Chondrocyte (in vitro differentiated cells): ENCODE data around the gene CACHD1. TPM values are rescaled to one million over a fixed set of nuclear protein-coding genes. Genes with fewer than 3 reads are reported as not detected.

Source experiments
- DNase-seq: peaks from one replicate; pipeline ENCODE4 v3.0.0; 2021; ENCODE audit warnings: mixed read lengths, low spot score
- H3K27ac Mint-ChIP-seq: one replicate; pipeline ENCODE4 v1.8.0; 2021; ENCODE audit warnings: mild to moderate bottlenecking, moderate library complexity, mixed read lengths; ENCODE audit not compliant: unreplicated experiment
- H3K27me3 Mint-ChIP-seq: 2 replicates; pipeline ENCODE4 v1.8.0; 2021; ENCODE audit warnings: low read depth, mixed read lengths
- H3K36me3 Mint-ChIP-seq: 2 replicates; pipeline ENCODE4 v1.8.0; 2021; ENCODE audit warnings: low read depth, mixed read lengths
- H3K4me1 Mint-ChIP-seq: 2 replicates; pipeline ENCODE4 v1.8.0; 2021; ENCODE audit warnings: low read depth, mild to moderate bottlenecking, mixed read lengths
- H3K4me3 Mint-ChIP-seq: one replicate; pipeline ENCODE4 v1.8.0; 2021; ENCODE audit warnings: mild to moderate bottlenecking, moderate library complexity, mixed read lengths; ENCODE audit not compliant: unreplicated experiment
- H3K9me3 Mint-ChIP-seq: 2 replicates; pipeline ENCODE4 v1.8.0; 2021; ENCODE audit warnings: low read depth, mixed read lengths
- long read RNA-seq: library from polyadenylated mRNA; stranded (forward); transcript quantifications from one replicate; pipeline ENCODE4 v2.0.0, GENCODE V29; 2021
- total RNA-seq: library from RNA; stranded (reverse); gene quantifications from 3 replicates; pipeline ENCODE4 v1.2.1, GENCODE V29; 2021
- TF ChIP-seq, protein P1 (sequence below): fragments of 200-600 bp; sonication (generic); IDR thresholded peaks from 2 replicates; pipeline ENCODE4 v1.5.0; 2021; ENCODE audit warnings: antibody characterized with exemption, mild to moderate bottlenecking, moderate library complexity

Gene CACHD1
- 10.4 to 13.7 TPM (median 10.5 TPM) in 3 replicates for total RNA-seq
- long read RNA-seq, full-length matches to known transcripts = 13 of 17 reads
- long read RNA-seq, partial matches to known transcripts = 2 of 17 reads
- long read RNA-seq, other reads (novel, unspliced or antisense) = 2 of 17 reads

DNA sequence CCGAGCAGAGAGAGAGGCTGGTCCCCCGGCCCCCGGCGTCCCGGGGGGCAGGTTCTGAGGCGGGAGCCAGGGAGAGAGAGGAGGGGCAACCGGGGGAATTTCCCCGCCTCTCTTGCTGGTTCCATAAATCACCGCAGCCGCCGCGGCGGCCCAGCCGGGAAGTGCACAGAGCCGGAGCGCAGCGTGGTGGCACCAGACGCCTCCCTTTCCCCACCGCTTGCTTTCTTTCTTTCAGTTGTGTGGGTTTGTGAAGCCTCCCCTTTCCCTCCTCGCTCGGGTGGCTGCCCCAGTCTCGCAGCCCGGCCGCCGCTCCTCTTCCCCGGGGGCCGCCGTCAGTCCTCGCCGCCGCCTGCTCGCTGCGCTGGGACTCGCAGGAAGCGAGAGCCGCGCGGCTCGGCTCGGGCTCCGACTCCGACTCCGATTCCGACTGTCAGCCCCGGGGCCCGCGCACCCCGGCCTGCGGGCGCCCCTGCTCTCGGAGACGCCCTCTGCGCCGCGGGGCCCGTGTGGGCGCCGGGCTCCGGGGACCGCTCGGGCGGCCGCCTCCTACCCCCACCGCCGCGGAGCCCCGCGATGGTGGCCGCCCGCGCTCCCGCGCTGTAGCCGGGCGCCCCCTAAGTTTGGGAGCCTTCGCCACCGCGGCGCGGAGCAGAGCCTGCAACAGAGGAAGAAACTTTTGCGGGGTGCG is at the start of gene CACHD1:
Gene CACHD1 (plus strand): TSS at position 153 of the 688 bp plus-strand sequence. CDS start 616 bp downstream, outside the sequence.
- Mint-ChIP-seq H3K4me3 (peak within 1 kb of the TSS; percentile 83), H3K9me3 (no peaks in the 10 kb centered on the region), H3K36me3 (no peaks in the 10 kb centered on the region), H3K27me3 (peaks cover 8% of the 10 kb centered on the region), H3K27ac (peak within 1 kb of the TSS; percentile 92), H3K4me1 (peaks cover 39% of the 10 kb centered on the region)
- TF ChIP-seq, protein P1, sequence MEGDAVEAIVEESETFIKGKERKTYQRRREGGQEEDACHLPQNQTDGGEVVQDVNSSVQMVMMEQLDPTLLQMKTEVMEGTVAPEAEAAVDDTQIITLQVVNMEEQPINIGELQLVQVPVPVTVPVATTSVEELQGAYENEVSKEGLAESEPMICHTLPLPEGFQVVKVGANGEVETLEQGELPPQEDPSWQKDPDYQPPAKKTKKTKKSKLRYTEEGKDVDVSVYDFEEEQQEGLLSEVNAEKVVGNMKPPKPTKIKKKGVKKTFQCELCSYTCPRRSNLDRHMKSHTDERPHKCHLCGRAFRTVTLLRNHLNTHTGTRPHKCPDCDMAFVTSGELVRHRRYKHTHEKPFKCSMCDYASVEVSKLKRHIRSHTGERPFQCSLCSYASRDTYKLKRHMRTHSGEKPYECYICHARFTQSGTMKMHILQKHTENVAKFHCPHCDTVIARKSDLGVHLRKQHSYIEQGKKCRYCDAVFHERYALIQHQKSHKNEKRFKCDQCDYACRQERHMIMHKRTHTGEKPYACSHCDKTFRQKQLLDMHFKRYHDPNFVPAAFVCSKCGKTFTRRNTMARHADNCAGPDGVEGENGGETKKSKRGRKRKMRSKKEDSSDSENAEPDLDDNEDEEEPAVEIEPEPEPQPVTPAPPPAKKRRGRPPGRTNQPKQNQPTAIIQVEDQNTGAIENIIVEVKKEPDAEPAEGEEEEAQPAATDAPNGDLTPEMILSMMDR = peak; percentile 78
- peak; percentile 91 for DNase-seq

DNA sequence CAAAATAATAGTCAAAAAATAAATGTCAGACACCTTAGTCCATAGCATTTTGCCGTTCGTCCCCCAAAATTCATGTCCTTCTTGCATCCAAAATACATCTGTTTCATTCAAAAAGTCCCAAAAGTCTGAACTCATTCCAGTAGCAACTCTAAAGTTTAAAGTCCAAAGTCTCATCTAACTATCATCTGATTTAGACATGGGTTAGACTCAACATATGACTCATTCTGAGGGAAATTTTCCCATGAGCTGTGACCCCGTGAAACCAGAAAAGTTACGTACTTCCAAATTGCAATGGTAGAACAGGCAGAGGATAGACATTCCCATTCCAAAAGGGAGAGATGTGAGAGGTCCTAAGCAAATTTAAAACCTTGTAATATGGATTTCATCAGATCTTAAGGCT is 48.6 kb upstream of the CACHD1 start:
- Mint-ChIP-seq H3K9me3 (peaks cover 7% of the 10 kb centered on the region), H3K4me3 (no peak overlapping the region), H3K4me1 (peaks cover 3% of the 10 kb centered on the region), H3K27me3 (no peaks in the 10 kb centered on the region), H3K27ac (peak overlapping the region; percentile 22), H3K36me3 (no peaks in the 10 kb centered on the region)
- no peak for DNase-seq
- TF ChIP-seq, protein P1 = no peak

DNA sequence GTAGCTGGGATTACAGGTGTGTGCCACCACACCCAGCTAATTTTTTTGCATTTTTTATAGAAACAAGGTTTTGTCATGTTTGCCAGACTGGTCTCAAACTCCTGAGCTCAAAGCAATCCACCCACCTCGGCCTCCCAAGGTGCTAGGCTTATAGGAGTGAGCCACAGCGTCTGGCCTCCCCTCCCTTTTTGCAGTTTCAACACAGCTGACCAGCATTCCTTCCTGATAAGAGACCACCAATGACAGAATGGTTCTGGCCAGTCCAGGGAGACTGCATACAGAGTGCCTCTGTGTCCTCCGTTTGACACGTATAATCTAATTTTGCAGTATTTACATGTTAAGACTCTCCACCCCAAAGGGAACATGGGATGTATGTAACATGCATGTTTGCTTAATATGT is 46.4 kb upstream of the CACHD1 start:
- no peak for DNase-seq
- H3K4me1 Mint-ChIP-seq = peaks cover 3% of the 10 kb centered on the region
- no peak overlapping the region for H3K4me3 Mint-ChIP-seq
- TF ChIP-seq, protein P1 = no peak
- H3K27ac Mint-ChIP-seq = no peak overlapping the region
- H3K9me3 Mint-ChIP-seq = peaks cover 7% of the 10 kb centered on the region
- H3K36me3 Mint-ChIP-seq = no peaks in the 10 kb centered on the region
- H3K27me3 Mint-ChIP-seq = no peaks in the 10 kb centered on the region

DNA sequence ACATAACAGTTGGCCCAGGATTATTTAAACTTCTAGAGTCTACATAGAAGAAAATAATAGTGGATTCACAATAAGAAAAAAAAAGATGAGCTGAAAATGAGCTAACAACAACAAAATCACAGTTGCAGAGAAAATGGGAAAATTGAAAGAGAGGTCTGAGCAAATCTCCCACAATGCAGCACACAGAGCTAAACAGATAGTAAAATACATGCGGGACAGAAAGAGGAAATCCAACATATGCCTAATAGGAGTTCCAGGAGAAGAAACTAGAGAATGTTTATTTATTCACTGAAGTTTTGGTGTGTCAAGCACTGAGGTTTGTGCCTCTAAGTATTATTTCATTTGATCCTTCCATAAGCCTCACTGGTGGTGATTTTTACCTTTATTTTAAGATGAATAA is 45.5 kb upstream of the CACHD1 start:
- H3K27ac Mint-ChIP-seq = no peak overlapping the region
- H3K4me1 Mint-ChIP-seq = peaks cover 3% of the 10 kb centered on the region
- H3K27me3 Mint-ChIP-seq = no peaks in the 10 kb centered on the region
- DNase-seq = no peak
- H3K4me3 Mint-ChIP-seq = no peak overlapping the region
- TF ChIP-seq, protein P1 = no peak
- H3K36me3 Mint-ChIP-seq = no peaks in the 10 kb centered on the region
- H3K9me3 Mint-ChIP-seq = peaks cover 7% of the 10 kb centered on the region

DNA sequence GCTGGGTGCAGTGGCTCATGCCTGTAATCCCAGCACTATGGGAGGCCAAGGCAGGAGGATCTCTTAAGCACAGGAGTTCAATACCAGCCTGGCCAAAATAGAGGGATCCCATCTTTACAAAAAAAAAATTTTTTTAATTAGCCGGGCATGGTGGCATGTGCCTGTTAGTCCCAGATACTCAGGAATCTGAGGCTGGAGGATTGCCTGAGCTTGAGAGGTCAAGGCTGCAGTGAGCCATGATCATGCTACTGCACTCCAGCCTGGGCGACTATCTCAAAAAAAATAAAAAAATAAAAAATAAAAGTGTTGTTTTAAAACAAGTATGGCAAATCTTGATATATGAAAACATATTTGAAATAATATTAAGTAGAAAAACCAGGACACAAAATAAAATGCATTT is 44.4 kb upstream of the CACHD1 start:
- H3K4me3 Mint-ChIP-seq = no peak overlapping the region

More for the DNA sequence above, 44.4 kb upstream of the CACHD1 start:
- Mint-ChIP-seq H3K4me1 (peaks cover 3% of the 10 kb centered on the region), H3K9me3 (peaks cover 7% of the 10 kb centered on the region), H3K36me3 (no peaks in the 10 kb centered on the region), H3K27me3 (no peaks in the 10 kb centered on the region), H3K27ac (no peak overlapping the region)
- DNase-seq = no peak
- TF ChIP-seq, protein P1 = no peak
